Stimulated activated CD8-positive, alpha-beta memory T cell treated with anti-CD3 and anti-CD28 coated beads, Interleukin-15, amount 100 ng/mL, for 4 hours (primary cell): ENCODE measurements around the gene NME4.
A peak's percentile ranks its signal among the peaks of the same experiment; 100 is the strongest.

Source experiments
- DNase-seq, 2 donors: peaks; one replicate each; pipeline ENCODE4 v3.0.0-alpha.2; 2020; ENCODE audit warnings: low read depth in 2 of 2

The NME4 gene

GRCh38 chr16:363766-364490, 33.1 kb upstream of the NME4 start:
- DNase-seq, result no peak

- no peak for DNase-seq
Measured at GRCh38 chr16:364595-365491, 32.2 kb upstream of the NME4 start.

- DNase-seq, result no peak
Measured at GRCh38 chr16:366476-366875, 30.5 kb upstream of the NME4 start.

- no peak for DNase-seq
Measured at GRCh38 chr16:367333-367903, 29.6 kb upstream of the NME4 start.

GRCh38 chr16:368388-369158, 28.4 kb upstream of the NME4 start:
- DNase-seq, result no peak

GRCh38 chr16:369275-369865, 27.6 kb upstream of the NME4 start:
- DNase-seq, result no peak

GRCh38 chr16:369866-370436, 27.0 kb upstream of the NME4 start:
- DNase-seq, result no peak

GRCh38 chr16:370443-370842, 26.6 kb upstream of the NME4 start, which contains the start of gene MRPL28:
Gene MRPL28 (minus strand): TSS chr16:370538. CDS start chr16:370218, 320 bp downstream.
- peak; percentile 76 to 88 for DNase-seq

- no peak for DNase-seq
Measured at GRCh38 chr16:370979-371514, 26.0 kb upstream of the NME4 start.

GRCh38 chr16:371515-372301, 25.3 kb upstream of the NME4 start:
- no peak for DNase-seq

- no peak for DNase-seq
Measured at GRCh38 chr16:372302-372983, 24.6 kb upstream of the NME4 start.

GRCh38 chr16:373020-373598, 23.9 kb upstream of the NME4 start:
- DNase-seq, result no peak

- DNase-seq, result no peak
Measured at GRCh38 chr16:373848-374615, 23.0 kb upstream of the NME4 start.

GRCh38 chr16:374616-374926, 22.4 kb upstream of the NME4 start:
- DNase-seq, result no peak

GRCh38 chr16:375212-375611, 21.8 kb upstream of the NME4 start:
- DNase-seq, result no peak

- no peak for DNase-seq
Measured at GRCh38 chr16:375927-376816, 20.8 kb upstream of the NME4 start.

GRCh38 chr16:376817-377418, 20.1 kb upstream of the NME4 start:
- DNase-seq, result no peak
